T-helper 2 cell treated with Interferon-gamma antibody and Interleukin-4, amounts not matched to agents 100 ng/mL and 5 ng/mL, for 36 hours (primary cell): ENCODE data around the gene LAMB4. TPM values are rescaled to one million over a fixed set of nuclear protein-coding genes. Genes with fewer than 3 reads are reported as not detected.

Experiments used
- intact Hi-C: fragments of 100-400 bp; cut with micrococcal nuclease; formaldehyde crosslinking; loops from one replicate; pipeline ENCODE4 v1.15.1; 2023
- total RNA-seq: library from RNA; stranded (reverse); gene quantifications from 2 replicates; pipeline ENCODE4 v1.2.3, GENCODE V29; 2022

Gene LAMB4
- total RNA-seq, 1 donor from 2014 or later = not detected

DNA sequence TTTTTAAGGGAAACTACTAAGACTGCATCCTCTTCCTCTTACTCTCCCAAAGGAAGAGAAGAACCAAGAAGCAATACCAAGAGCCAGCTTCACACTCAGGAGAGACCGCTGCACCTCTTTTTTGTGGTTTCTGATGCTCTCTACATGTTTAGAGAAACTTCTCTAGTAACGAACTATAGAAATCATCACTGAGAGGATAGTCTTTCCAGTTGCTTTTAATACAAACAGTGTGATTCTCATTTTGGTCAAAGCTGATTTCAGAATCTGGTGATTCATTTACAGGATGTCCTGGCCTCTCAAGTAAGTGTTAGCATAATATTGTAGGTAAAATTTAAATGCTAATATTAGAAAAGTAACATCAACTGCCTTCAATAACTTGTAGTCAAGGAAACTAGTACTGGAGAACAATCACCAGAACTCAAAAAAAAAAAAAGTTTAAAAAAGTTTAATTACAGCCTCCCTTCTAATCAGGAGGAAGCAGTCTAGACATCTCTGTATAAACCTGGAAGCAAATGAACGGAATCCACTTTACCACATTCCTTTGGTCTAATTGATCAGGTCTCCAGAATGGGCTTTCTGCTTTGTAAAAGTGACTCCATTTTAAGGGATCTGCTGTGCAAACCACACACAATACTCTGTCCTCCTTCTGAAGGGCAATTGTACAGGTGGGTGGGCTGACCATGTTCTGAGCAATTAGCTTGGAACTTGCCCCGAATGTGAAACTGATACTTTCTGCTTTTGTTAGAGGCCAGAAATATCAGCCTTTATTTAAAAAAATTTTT, 130.2 kb downstream of the LAMB4 start:
- intact Hi-C loops = no loop called here

GRCh38 chr7:107998660-107999480, 131.3 kb downstream of the LAMB4 start:
- intact Hi-C loops = no loop called here

GRCh38 chr7:107998150-107998549, 132.0 kb downstream of the LAMB4 start:
- intact Hi-C loops = no loop called here

DNA sequence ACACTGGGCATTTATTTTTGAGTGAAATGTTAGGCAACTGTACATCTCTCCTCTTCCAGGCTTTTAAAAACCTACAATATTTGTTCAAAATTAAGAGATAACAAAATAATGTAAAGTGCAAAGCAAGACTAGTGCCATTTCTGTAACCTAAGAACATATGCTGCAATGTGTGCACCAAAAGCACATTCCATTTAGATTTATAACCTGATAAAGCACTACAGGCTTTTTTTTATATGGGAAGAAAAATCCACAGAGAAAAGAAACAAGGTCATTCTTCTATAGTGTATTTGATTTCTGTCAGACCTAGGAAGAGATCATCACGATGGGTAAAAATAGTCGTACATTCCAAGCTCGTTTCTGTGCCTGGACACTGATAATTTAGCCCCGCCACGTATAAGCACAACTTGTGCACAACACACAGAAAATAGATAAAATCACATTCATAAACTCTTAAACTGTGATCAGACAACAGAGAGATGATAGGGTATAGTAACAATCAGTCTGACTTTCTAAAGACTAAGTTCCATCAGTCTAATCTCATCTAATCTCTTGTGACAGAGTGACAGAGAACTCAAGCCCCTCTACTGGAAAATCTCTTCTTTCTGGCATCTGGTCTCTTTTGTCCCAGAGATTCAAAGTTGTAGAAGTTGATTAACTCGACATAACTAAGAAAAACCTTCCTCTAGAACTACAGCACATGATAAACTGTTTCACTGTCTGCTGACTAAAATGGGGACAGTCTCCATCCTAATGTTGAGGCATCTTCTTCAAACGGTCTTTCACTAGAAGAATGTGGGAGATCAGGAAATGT, 133.9 kb downstream of the LAMB4 start:
- intact Hi-C loops = no loop called here

DNA sequence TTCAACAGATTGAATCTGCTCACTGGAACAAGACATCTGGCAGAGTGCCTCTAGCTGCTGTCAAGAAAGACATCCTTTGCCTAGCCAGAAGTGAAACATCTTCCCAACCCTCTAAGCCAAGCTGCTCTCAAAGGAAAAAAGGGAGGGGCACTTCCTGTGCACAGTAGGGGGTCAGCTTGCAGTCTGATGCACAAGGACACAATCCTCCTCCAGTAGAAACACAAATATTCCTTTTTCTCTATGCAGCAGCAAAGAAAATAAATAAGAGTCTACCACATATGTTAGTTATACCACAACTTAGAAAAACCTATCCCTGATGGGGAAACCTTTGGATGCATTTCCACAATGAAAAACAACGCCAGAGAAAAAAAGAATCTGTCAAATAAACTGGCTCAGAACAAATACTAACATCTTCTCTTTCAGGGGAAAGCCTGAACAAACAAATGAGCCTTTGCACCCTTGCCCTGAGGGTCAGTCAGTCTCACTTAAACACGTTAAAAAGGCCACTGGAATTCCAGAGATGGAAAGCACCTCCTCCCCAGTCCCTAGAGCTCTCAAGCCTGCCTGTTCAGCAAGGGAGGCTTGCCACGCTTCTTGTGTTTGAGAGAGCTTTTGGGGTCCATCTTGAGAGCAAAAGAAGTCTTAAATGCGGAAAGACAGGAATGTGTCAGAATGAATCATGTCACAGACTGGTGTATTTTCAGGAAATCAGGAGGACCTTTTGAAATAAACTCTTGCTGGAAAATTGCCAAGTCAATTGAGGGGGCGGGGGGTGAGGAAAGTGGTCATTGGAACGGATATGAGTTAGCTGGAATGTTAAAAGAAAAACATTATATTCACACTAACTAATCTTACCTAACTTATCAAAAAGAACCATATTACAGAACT, 134.7 kb downstream of the LAMB4 start:
- intact Hi-C loops = no loop called here

GRCh38 chr7:107994421-107995030, 135.6 kb downstream of the LAMB4 start:
- intact Hi-C loops = no loop called here

- intact Hi-C loops = no loop called here
Observed at GRCh38 chr7:107993891-107994291, 136.3 kb downstream of the LAMB4 start.

GRCh38 chr7:107989618-107990373, 140.4 kb downstream of the LAMB4 start:
- intact Hi-C loops = no loop called here

DNA sequence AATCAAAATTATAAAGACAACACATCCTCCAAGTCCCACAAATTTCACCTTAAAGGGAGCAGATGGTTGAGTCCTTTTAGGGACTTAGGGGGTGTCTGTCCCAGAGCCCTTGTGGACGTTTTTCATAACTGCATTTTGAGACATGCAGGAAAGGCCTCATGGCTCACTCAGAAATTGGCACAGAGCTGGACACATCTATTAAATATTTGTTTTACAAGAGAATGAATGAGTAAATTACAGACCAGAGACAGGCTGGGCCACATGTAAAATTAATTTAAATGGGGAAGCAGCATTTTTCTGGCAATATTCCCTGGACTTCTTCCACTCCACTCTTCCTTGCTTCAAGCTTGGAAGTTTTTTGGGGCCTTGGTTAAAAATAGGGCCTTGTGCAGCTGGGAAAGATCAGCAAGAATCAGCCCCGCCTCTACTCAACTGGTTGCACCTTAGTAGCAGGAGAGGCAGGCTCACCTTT, 147.2 kb downstream of the LAMB4 start:
- intact Hi-C loops = no loop called here

GRCh38 chr7:107982042-107982840, 147.9 kb downstream of the LAMB4 start:
- intact Hi-C loops = no loop called here

- intact Hi-C loops = no loop called here
Observed at GRCh38 chr7:107981466-107981865, 148.7 kb downstream of the LAMB4 start.

- intact Hi-C loops = no loop called here
Observed at GRCh38 chr7:107980671-107981190, 149.4 kb downstream of the LAMB4 start.

- intact Hi-C loops = no loop called here
Observed at GRCh38 chr7:107980171-107980570, 150.0 kb downstream of the LAMB4 start.

DNA sequence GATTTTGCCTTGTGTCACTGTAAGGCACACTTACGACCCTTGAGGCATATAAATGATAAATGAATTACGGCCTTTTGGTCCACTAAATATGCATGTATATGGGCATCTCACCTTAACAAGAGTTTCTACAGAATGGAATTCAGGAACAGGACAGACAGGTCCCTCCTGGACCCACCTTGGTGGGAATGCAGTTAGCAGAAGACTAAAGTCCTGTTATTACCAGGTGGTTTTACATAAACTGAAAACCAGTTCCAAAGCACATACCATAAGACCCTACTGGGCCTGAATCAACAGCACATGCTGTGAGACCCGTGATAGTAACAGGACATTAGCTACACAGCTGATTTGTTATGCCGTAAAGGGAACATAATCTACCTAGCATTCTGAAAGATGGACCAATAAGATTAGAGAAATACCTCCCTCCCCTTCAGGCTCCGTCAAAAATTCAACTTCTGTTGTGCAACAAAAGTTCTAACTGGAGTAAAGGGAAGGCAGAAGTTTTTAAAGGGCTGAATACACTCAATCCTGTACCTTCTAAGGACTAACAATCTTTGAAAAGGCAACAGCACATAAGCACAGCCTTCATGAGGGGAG, 151.2 kb downstream of the LAMB4 start:
- intact Hi-C loops = no loop called here

- intact Hi-C loops = no loop called here
Observed at GRCh38 chr7:107977048-107977447, 153.1 kb downstream of the LAMB4 start.

- intact Hi-C loops = no loop called here
Observed at GRCh38 chr7:107976620-107977019, 153.5 kb downstream of the LAMB4 start.

DNA sequence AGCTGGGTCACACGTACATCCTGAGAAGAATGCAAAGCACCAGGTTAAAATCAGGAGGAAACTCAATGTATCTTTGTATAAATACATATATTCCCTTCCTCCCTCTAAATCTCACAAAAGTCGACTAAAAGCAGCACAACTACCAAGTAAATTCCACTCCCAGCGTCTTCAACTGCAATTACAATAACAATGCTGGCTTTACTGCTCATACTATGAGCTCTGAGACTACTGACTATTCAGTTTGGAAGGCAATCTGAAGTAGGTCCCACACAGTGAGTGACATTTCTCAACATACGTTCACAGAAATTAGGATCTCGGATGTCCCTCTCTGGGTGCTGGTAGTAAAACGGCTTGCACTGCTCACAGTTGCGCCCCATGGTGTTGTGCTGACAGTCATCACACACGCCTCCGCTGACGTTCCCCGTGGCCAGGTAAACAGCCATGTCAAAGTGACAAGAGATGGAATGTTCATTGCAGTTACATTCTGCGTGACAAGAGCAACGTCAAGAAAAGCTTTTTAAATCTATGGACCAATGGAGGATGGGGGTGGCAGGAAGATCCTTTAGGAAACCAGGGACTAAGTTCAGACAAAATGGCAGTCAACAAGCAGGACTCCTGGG, 154.7 kb downstream of the LAMB4 start:
- intact Hi-C loops = no loop called here
